Measurements from ENCODE around the gene PRKAG1. TPM values are rescaled to one million over a fixed set of nuclear protein-coding genes. Genes with fewer than 3 reads are reported as not detected.

Gene PRKAG1
- total and polyA plus RNA-seq, 2 donors (not counting 1 experiment from before 2014, with no cell fraction given), result 28.5 to 60.0 TPM

DNA sequence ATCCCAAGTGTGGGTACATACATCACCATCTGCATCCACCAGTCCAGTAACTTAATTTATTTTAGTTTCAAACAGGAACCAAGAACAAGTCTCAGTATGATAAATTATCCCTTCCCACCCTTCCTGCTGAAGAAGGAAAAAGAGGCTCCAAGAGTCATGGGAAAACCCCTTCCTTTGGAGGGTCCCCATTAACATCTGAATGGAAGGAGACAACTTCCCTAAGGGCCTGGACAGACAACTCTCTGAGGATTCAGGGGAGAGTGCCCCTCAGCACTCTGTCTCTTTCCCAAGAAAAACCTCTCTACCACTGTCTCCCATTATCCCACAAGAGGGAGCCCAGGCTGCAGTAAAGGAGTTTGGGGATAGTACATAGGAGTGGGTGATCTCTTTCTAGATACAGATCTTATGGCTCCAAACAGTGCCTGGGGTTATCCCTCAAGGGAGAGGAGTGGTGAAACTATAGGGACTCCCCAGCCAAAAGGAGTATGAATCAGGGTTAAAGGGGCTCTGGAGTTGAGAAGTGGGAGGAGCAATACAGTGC, 53.2 kb downstream of the PRKAG1 start:
- H3K4me1 ChIP-seq (ENCODE audit: control insufficient read depth in 2 of 2, insufficient read depth in 2 of 2, low read length in 2 of 2), result peaks cover 13 to 23% of the 10 kb centered on the region in 2 donors
- H3K9ac ChIP-seq (ENCODE audit: low read length), result no peak overlapping the region
- no peak for TF ChIP-seq EZH2 (IDR thresholded peaks at IDR 0.05; ENCODE audit: borderline replicate concordance, insufficient read depth, low read depth, low read length, poor library complexity, severe bottlenecking)
- TF ChIP-seq, protein P1, sequence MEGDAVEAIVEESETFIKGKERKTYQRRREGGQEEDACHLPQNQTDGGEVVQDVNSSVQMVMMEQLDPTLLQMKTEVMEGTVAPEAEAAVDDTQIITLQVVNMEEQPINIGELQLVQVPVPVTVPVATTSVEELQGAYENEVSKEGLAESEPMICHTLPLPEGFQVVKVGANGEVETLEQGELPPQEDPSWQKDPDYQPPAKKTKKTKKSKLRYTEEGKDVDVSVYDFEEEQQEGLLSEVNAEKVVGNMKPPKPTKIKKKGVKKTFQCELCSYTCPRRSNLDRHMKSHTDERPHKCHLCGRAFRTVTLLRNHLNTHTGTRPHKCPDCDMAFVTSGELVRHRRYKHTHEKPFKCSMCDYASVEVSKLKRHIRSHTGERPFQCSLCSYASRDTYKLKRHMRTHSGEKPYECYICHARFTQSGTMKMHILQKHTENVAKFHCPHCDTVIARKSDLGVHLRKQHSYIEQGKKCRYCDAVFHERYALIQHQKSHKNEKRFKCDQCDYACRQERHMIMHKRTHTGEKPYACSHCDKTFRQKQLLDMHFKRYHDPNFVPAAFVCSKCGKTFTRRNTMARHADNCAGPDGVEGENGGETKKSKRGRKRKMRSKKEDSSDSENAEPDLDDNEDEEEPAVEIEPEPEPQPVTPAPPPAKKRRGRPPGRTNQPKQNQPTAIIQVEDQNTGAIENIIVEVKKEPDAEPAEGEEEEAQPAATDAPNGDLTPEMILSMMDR (IDR thresholded peaks at IDR 0.05), result no peak
- intact Hi-C loops (cut with micrococcal nuclease), result no loop called here
- ATAC-seq (ENCODE audit: low read depth) (no peak), DNase-seq (no peak)
- POLR2A ChIA-PET, result no interaction called here
- no peaks in the 10 kb centered on the region for H3K79me2 ChIP-seq (ENCODE audit: control insufficient read depth, insufficient read depth, low read length)
- Mint-ChIP-seq H3K9me3 (ENCODE audit: insufficient read depth) (no peaks in the 10 kb centered on the region), H3K27me3 (peaks cover under 1% of the 10 kb centered on the region), H3K27ac (no peak overlapping the region), H3K4me1 (peaks cover 19% of the 10 kb centered on the region), H3K4me3 (no peak overlapping the region)
- peaks cover 0 to 4% (median 0%) of the 10 kb centered on the region in 3 donors for H3K9me3 ChIP-seq (ENCODE audit: control extremely low read depth in 1 of 3, control insufficient read depth in 2 of 3, insufficient read depth in 1 of 3, low read length in 2 of 3)
- no peak overlapping the region for H2AFZ ChIP-seq (ENCODE audit: insufficient read depth, low read depth, low read length, poor library complexity, severe bottlenecking)
- CTCF ChIA-PET, result interaction anchor here (1.6 to 7.2 kb wide), 2 partner anchors 14 to 31 kb away, joined by 3 to 71 read pairs; partner anchors contain the start of gene WNT1
- peaks cover 5% of the 10 kb centered on the region for H4K20me1 ChIP-seq (ENCODE audit: control insufficient read depth, insufficient read depth, low read length, poor library complexity, severe bottlenecking)
- no peak overlapping the region for H3K4me2 ChIP-seq (replicated peaks; ENCODE audit: low read depth, low read length, poor library complexity, severe bottlenecking)
- H3K27ac ChIP-seq (ENCODE audit: low read length in 2 of 2), result no peak overlapping the region
- peaks cover 0 to 10% (median 3%) of the 10 kb centered on the region in 4 experiments for H3K27me3 ChIP-seq (replicated peaks in 1 of 4; ENCODE audit: control extremely low read depth in 1 of 4, control insufficient read depth in 3 of 4, insufficient read depth in 4 of 4, low read length in 3 of 4)
- H3K36me3 ChIP-seq (replicated peaks in 1 of 2; ENCODE audit: control extremely low read depth in 1 of 2, control insufficient read depth in 1 of 2, extremely low read depth in 1 of 2, insufficient read depth in 2 of 2, low read length in 1 of 2), result no peaks in the 10 kb centered on the region
- H3K4me3 ChIP-seq (ENCODE audit: control extremely low read depth in 1 of 5, extremely low read depth in 1 of 5, insufficient read depth in 1 of 5, low read depth in 2 of 5, low read length in 4 of 5), result no peak overlapping the region

DNA sequence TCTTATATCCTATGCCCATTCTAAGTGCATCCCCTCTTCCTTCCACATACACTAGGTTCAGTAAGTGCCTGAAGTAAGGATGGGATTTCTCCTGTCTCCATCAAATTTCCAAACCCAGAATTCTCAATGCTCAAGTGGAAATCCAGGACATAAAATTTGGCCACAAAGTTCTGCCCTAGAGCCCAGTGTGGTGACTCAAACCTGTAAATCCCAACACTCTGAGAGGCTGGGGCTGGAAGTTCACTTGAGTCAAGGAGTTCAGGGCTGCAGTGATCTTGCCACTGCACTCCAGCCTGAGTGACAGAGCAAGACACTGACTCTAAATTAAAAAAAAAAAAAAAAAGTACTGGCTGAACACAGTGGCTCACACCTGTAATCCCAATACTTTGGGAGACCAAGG, 56.8 kb downstream of the PRKAG1 start:
- no peak for TF ChIP-seq EZH2 (IDR thresholded peaks at IDR 0.05; ENCODE audit: borderline replicate concordance, insufficient read depth, low read depth, low read length, poor library complexity, severe bottlenecking)
- TF ChIP-seq, protein P1 (IDR thresholded peaks at IDR 0.05), result no peak
- H3K27ac Mint-ChIP-seq, result no peak overlapping the region
- no peak overlapping the region for H3K4me2 ChIP-seq (replicated peaks; ENCODE audit: low read depth, low read length, poor library complexity, severe bottlenecking)
- no peak overlapping the region for H3K27ac ChIP-seq (ENCODE audit: low read length in 2 of 2)
- CTCF ChIA-PET, result interaction anchor here (1.2 kb wide), 1 partner anchor 16 kb away, joined by 3 read pairs; no protein-coding TSS in a partner anchor
- POLR2A ChIA-PET, result no interaction called here
- H2AFZ ChIP-seq (ENCODE audit: insufficient read depth, low read depth, low read length, poor library complexity, severe bottlenecking), result no peak overlapping the region
- peaks cover 8 to 21% of the 10 kb centered on the region in 2 donors for H3K4me1 ChIP-seq (ENCODE audit: control insufficient read depth in 2 of 2, insufficient read depth in 2 of 2, low read length in 2 of 2)
- peaks cover 0 to 3% (median 0%) of the 10 kb centered on the region in 4 experiments for H3K27me3 ChIP-seq (replicated peaks in 1 of 4; ENCODE audit: control extremely low read depth in 1 of 4, control insufficient read depth in 3 of 4, insufficient read depth in 4 of 4, low read length in 3 of 4)
- no peaks in the 10 kb centered on the region for H4K20me1 ChIP-seq (ENCODE audit: control insufficient read depth, insufficient read depth, low read length, poor library complexity, severe bottlenecking)
- no peaks in the 10 kb centered on the region for H3K36me3 ChIP-seq (replicated peaks in 1 of 2; ENCODE audit: control extremely low read depth in 1 of 2, control insufficient read depth in 1 of 2, extremely low read depth in 1 of 2, insufficient read depth in 2 of 2, low read length in 1 of 2)
- peaks cover 19% of the 10 kb centered on the region for H3K4me1 Mint-ChIP-seq
- H3K4me3 ChIP-seq (ENCODE audit: control extremely low read depth in 1 of 5, extremely low read depth in 1 of 5, insufficient read depth in 1 of 5, low read depth in 2 of 5, low read length in 4 of 5), result no peak overlapping the region
- H3K4me3 Mint-ChIP-seq, result no peak overlapping the region
- peaks cover 6% of the 10 kb centered on the region for H3K79me2 ChIP-seq (ENCODE audit: control insufficient read depth, insufficient read depth, low read length)
- no peak overlapping the region for H3K9ac ChIP-seq (ENCODE audit: low read length)
- H3K27me3 Mint-ChIP-seq, result no peaks in the 10 kb centered on the region
- H3K9me3 ChIP-seq (ENCODE audit: control extremely low read depth in 1 of 3, control insufficient read depth in 2 of 3, insufficient read depth in 1 of 3, low read length in 2 of 3), result no peaks in the 10 kb centered on the region
- intact Hi-C loops (cut with micrococcal nuclease), result no loop called here
- ATAC-seq (ENCODE audit: low read depth), result no peak
- no peaks in the 10 kb centered on the region for H3K9me3 Mint-ChIP-seq (ENCODE audit: insufficient read depth)
- DNase-seq, result no peak

Measured in B cell (primary cell).